ENCODE results near the gene CHI3L1.

- TF ChIP-seq CTCF (IDR thresholded peaks at IDR 0.05), result no peak
- TF ChIP-seq POLR2AphosphoS5 (IDR thresholded peaks at IDR 0.05), result no peak
- TF ChIP-seq POLR2A (IDR thresholded peaks at IDR 0.05; ENCODE audit: low read depth), result no peak
These were observed 6.9 kb downstream of the CHI3L1 start for GRCh38 chr1:203179667-203180005.

All from esophagus muscularis mucosa (tissue), 3 donors.